ENCODE measurements around the gene CCDC9B. TPM values are rescaled to one million over a fixed set of nuclear protein-coding genes. Genes with fewer than 3 reads are reported as not detected.
A peak's percentile ranks its signal among the peaks of the same experiment; 100 is the strongest.

The CCDC9B gene
- total RNA-seq, 1 donor from 2014 or later, result 2.1 TPM

GRCh38 chr15:40283615-40284300 is 57.0 kb downstream of the CCDC9B start:
- H3K27me3 Mint-ChIP-seq, result peaks cover 3% of the 10 kb centered on the region
- no peak for TF ChIP-seq CTCF (IDR thresholded peaks at IDR 0.05)
- no peak for DNase-seq
- ChIA-PET CTCF (interaction anchor here (1.1 to 3.0 kb wide), 4 partner anchors 10 to 67 kb away, joined by 3 to 13 read pairs (median 10); partner anchors contain the start of gene PLCB2), POLR2A (interaction anchor here (0.7 to 2.0 kb wide), 3 partner anchors 9 to 25 kb away, joined by 3 to 14 read pairs (median 5); partner anchors contain the start of gene PLCB2)
- intact Hi-C loops (cut with micrococcal nuclease), result no loop called here
- H3K36me3 Mint-ChIP-seq (ENCODE audit: low read depth), result peaks cover 11% of the 10 kb centered on the region
- peak overlapping the region; percentile 62 for H3K4me3 Mint-ChIP-seq
- no peaks in the 10 kb centered on the region for H3K9me3 Mint-ChIP-seq
- no peak for ATAC-seq (ENCODE audit: low read depth)
- no peak overlapping the region for H3K27ac Mint-ChIP-seq
- H3K4me1 Mint-ChIP-seq, result peaks cover 9% of the 10 kb centered on the region

- H3K27me3 Mint-ChIP-seq, result peaks cover 3% of the 10 kb centered on the region
- peaks cover 10% of the 10 kb centered on the region for H3K4me1 Mint-ChIP-seq
- intact Hi-C loops (cut with micrococcal nuclease), result no loop called here
- POLR2A ChIA-PET, result interaction anchor here (0.7 to 2.0 kb wide), 4 partner anchors 25 to 244 kb away, joined by 3 to 14 read pairs (median 6); partner anchors contain the start of gene PLCB2
- peak; percentile 60 for ATAC-seq (ENCODE audit: low read depth)
- CTCF ChIA-PET, result interaction anchor here (1.1 to 3.0 kb wide), 4 partner anchors 10 to 66 kb away, joined by 3 to 13 read pairs (median 10); partner anchors contain the start of gene PLCB2
- peak within 1 kb of the TSS; percentile 76 for H3K4me3 Mint-ChIP-seq
- peaks cover 4% of the 10 kb centered on the region for H3K36me3 Mint-ChIP-seq (ENCODE audit: low read depth)
- H3K27ac Mint-ChIP-seq, result no peak within 1 kb of the TSS
- DNase-seq, result peak; percentile 58
- TF ChIP-seq CTCF (IDR thresholded peaks at IDR 0.05), result no peak
- H3K9me3 Mint-ChIP-seq, result no peaks in the 10 kb centered on the region
Observed at GRCh38 chr15:40282869-40283614, 57.7 kb downstream of the CCDC9B start, which contains the start of gene ANKRD63. TSS of gene ANKRD63 (minus strand) at chr15:40283064. CDS start at chr15:40282586, 478 bp downstream.

GRCh38 chr15:40282147-40282868 is 58.4 kb downstream of the CCDC9B start:
- no peaks in the 10 kb centered on the region for H3K9me3 Mint-ChIP-seq
- intact Hi-C loops (cut with micrococcal nuclease), result no loop called here
- CTCF ChIA-PET, result interaction anchor here (0.7 to 3.0 kb wide), 3 partner anchors 25 to 55 kb away, joined by 4 to 13 read pairs (median 13); partner anchors contain the start of gene PLCB2

GRCh38 chr15:40281801-40282146 is 59.0 kb downstream of the CCDC9B start:
- no peak overlapping the region for H3K27ac Mint-ChIP-seq
- H3K27me3 Mint-ChIP-seq, result peaks cover 5% of the 10 kb centered on the region
- intact Hi-C loops (cut with micrococcal nuclease), result no loop called here
- ATAC-seq (ENCODE audit: low read depth) (no peak), DNase-seq (no peak)
- H3K4me1 Mint-ChIP-seq, result peaks cover 23% of the 10 kb centered on the region
- no peak overlapping the region for H3K4me3 Mint-ChIP-seq
- TF ChIP-seq CTCF (IDR thresholded peaks at IDR 0.05), result no peak
- POLR2A ChIA-PET, result interaction anchor here (2.0 kb wide), 1 partner anchor 26 kb away, joined by 14 read pairs; the partner anchor contains the start of gene PLCB2
- no peaks in the 10 kb centered on the region for H3K36me3 Mint-ChIP-seq (ENCODE audit: low read depth)
- no peaks in the 10 kb centered on the region for H3K9me3 Mint-ChIP-seq
- CTCF ChIA-PET, result interaction anchor here (0.7 to 3.0 kb wide), 2 partner anchors 26 to 56 kb away, joined by 4 to 13 read pairs; partner anchors contain the start of gene PLCB2

More at GRCh38 chr15:40282147-40282868, 58.4 kb downstream of the CCDC9B start:
- no peak overlapping the region for H3K27ac Mint-ChIP-seq
- DNase-seq, result peak; percentile 67
- H3K36me3 Mint-ChIP-seq (ENCODE audit: low read depth), result no peaks in the 10 kb centered on the region
- peak overlapping the region; percentile 76 for H3K4me3 Mint-ChIP-seq
- peaks cover 5% of the 10 kb centered on the region for H3K27me3 Mint-ChIP-seq
- POLR2A ChIA-PET, result interaction anchor here (0.7 to 2.0 kb wide), 4 partner anchors 26 to 243 kb away, joined by 3 to 14 read pairs (median 6); partner anchors contain the start of gene PLCB2
- ATAC-seq (ENCODE audit: low read depth), result peak; percentile 66
- TF ChIP-seq CTCF (IDR thresholded peaks at IDR 0.05), result no peak
- H3K4me1 Mint-ChIP-seq, result peaks cover 17% of the 10 kb centered on the region

Other genes with a start within 250 kb of the CCDC9B start
- gene BMF, start 232.1 kb downstream of the CCDC9B start, total RNA-seq, result 353 and 376 TPM in 2 replicates
- 3.9 and 4.2 TPM in 2 replicates for gene BUB1B, start 179.9 kb downstream of the CCDC9B start, total RNA-seq
- 0.34 and 0.40 TPM in 2 replicates for gene PAK6, start 101.9 kb downstream of the CCDC9B start, total RNA-seq
- 0.32 TPM in 1 of 2 replicates, not detected in the other for gene ANKRD63, start 57.9 kb downstream of the CCDC9B start, total RNA-seq
- gene PLCB2, start 33.0 kb downstream of the CCDC9B start, total RNA-seq, result 109 and 126 TPM in 2 replicates
- gene INAFM2, start 17.2 kb downstream of the CCDC9B start, total RNA-seq, result 9.5 TPM in 2 replicates
- gene PHGR1, start 10.1 kb upstream of the CCDC9B start, total RNA-seq, result not detected in 2 replicates
- gene DISP2, start 17.3 kb upstream of the CCDC9B start, total RNA-seq, result 0.38 and 0.39 TPM in 2 replicates
- gene KNSTRN, start 41.8 kb upstream of the CCDC9B start, total RNA-seq, result 11.5 and 13.4 TPM in 2 replicates
- gene IVD, start 64.9 kb upstream of the CCDC9B start, total RNA-seq, result 63.5 and 76.7 TPM in 2 replicates
- gene BAHD1, start 100.0 kb upstream of the CCDC9B start, total RNA-seq, result 27.5 and 28.4 TPM in 2 replicates
- gene CHST14, start 130.0 kb upstream of the CCDC9B start, total RNA-seq, result 10.1 and 10.2 TPM in 2 replicates
- 64.0 and 66.3 TPM in 2 replicates for gene CCDC32, start 224.1 kb upstream of the CCDC9B start, total RNA-seq
- 20.1 and 24.8 TPM in 2 replicates for gene RPUSD2, start 228.4 kb upstream of the CCDC9B start, total RNA-seq

All from activated B cell treated with CpG ODN at 0.5 μM for 24 hours (primary cell).